ENCODE results near the gene NUFIP2.

GRCh38 chr17:29327412-29327811 is 33.5 kb upstream of the NUFIP2 start:
- TF ChIP-seq, protein P1, sequence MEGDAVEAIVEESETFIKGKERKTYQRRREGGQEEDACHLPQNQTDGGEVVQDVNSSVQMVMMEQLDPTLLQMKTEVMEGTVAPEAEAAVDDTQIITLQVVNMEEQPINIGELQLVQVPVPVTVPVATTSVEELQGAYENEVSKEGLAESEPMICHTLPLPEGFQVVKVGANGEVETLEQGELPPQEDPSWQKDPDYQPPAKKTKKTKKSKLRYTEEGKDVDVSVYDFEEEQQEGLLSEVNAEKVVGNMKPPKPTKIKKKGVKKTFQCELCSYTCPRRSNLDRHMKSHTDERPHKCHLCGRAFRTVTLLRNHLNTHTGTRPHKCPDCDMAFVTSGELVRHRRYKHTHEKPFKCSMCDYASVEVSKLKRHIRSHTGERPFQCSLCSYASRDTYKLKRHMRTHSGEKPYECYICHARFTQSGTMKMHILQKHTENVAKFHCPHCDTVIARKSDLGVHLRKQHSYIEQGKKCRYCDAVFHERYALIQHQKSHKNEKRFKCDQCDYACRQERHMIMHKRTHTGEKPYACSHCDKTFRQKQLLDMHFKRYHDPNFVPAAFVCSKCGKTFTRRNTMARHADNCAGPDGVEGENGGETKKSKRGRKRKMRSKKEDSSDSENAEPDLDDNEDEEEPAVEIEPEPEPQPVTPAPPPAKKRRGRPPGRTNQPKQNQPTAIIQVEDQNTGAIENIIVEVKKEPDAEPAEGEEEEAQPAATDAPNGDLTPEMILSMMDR (IDR thresholded peaks at IDR 0.05): no peak
- TF ChIP-seq EZH2 (IDR thresholded peaks at IDR 0.05): no peak
